HG03135 (cell line): Measurements from ENCODE around the gene ADGB.

ENCODE experiments used
- ATAC-seq: cut with Tn5 transposase; IDR thresholded peaks from one replicate; pipeline ENCODE4 v1.9.1; 2021; ENCODE audit warnings: mild to moderate bottlenecking, moderate library complexity; ENCODE audit not compliant: unreplicated experiment

ADGB gene

DNA sequence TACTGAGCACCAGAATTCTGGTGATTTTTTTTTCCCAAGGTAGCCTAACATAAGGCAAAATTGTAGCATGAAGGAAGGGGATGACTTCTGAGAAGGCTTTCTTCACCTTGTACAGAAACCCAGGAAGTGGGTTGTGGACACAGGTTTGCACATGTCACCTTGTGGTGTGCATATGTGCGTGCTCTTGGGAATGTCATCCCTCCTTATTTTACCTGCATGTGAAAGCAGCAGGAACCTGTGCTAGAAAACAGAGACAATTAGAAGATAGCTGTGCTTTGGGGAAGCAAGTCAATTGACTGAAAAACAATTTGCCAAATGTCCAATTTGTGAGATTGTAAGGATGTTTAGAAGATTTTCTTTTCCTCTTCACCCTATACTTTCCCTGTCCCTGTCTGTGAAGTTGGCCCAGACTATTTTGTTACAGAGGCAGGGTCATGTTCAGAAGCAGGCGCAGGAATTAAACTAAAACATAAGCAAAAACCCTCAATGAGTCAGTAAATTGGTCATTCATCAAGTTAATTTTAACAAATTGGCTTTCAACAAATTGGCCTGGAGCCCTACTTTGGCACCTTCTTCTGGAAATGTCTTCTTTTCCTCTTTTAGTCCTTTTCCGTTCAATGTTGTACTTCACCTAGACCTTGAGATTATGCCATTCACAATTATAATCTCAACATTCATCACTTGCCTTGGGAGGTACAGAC lies 261.2 kb downstream of the ADGB start:
- no peak for ATAC-seq

DNA sequence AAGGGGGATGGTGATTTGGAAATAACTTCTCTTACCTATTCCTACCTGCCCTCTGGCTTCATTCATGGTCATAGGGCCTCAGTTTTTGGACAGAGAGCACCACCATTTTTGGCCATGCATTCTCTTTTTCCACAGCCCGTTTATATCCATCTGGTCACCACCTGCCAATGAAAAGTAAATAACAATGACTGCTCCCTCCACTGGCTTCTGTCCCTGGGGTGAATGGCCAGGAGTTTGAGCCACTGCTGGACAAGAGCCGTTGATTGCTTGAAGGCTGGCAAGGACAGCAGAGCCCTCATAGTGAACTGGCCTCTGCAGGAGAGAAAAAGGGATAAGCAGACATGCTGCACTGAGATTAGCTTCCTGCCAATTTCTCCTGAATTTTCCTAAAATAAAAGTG lies 261.8 kb downstream of the ADGB start:
- ATAC-seq, result no peak

DNA sequence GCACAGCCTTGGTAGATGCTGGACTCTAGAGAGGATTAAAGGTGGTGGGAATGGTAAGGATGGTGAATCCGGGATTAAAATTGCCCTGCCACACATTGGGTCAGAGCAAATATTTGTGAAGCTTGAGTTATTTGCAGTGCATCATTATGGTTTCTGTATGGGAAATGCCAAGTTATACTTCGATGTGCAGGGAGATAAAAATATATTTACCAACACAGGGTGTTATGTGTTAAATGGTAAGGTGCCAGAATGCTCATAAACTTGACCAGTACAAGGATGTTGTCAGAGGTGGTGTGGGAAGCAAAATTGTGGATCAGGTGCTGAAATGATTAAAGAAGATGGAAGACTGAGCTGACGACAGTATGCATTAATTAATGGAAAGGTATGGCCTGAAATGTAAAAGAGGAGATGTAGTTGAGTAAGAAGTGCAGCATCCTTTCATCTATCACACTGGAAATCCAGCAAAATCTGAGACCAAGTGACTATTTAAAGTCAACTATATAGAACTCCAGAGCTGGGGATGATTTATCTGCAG lies 262.3 kb downstream of the ADGB start:
- no peak for ATAC-seq

DNA sequence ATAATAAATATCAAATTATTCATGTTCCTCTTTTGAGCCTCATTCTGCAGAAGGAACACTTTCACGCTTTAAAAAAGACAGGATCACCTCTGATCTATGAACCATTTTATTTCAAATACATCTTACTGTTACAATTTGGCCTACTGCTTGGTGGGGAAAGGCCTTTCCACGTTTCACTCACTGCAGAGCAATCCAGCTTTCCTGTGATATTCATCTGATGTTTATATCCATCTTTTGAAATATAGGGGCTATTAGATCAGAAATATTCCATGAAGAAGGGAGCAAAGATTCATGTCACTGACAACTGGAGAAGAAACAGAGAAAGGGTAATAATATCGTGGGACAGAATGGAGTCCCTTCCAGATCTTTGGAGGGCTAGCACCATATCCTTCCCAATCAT lies 262.9 kb downstream of the ADGB start:
- no peak for ATAC-seq

DNA sequence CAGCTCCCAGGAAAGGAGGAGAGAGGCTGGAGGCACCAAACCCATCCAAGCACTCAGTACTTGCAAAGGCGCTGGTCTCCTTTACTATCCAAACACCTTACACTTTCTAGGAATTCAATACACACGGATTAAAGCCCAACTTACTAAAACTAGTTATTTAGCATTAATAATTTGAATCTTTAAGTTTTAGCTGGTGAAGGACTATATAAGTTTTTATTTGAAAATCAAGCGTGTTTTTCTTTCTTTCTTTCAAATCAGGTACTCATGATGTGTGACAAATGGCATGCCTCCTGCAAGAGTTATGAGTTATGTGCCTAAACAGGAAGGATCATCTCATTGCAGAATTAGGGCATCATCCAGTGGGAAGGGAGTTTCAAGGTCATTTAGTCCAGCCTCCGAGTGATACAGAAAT lies 263.7 kb downstream of the ADGB start:
- no peak for ATAC-seq

DNA sequence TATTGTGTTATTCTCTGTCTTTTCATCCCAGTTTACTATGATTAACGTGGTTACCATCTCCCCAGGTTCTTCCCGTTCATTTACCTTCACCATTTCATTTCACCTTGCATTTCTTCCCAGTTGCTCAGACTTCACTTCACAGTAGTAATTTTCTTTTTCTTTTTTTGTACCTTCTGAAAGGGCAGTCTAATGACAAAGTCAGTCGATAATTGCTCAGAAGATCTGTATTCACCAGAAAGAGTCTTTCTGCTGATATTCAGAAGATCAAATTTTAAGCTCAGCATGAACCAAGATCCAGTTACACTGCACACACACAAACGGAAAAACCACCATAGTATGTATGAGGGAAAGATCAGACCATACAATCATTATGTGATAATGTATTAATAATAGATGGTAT lies 265.5 kb downstream of the ADGB start:
- ATAC-seq, result no peak

DNA sequence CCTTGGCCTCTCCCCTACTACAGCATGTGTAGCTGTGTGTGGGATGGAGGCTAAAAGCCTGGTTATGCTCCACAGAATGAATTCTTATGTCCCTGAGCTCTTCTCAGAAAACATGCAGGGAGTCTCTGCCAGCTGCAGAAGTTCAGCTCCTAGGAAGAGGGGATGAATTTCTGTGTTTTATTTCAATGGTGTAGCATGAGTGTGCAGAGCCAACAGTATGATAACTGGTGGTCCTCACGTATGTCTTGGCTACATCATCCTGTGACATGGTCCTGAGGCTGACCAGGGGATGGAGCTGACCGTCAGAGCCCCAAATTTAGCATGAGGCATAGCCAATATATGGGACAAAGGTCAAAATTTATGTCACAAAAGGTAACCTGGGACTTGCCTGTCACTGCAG lies 266.1 kb downstream of the ADGB start:
- ATAC-seq, result no peak
